Measurements from ENCODE around the gene CNTNAP3.
"Not testable (repeated sequence)": the region's sequence is repeated elsewhere in the genome, so short reads cannot be mapped to it uniquely, and the experiment has no call there.

- TF ChIP-seq CTCF (IDR thresholded peaks at IDR 0.05); POLR2A (IDR thresholded peaks at IDR 0.05; ENCODE audit: low read length); CHD2 (IDR thresholded peaks at IDR 0.05; ENCODE audit: low read length, partially characterized antibody); ESRRA (IDR thresholded peaks at IDR 0.05; ENCODE audit: borderline replicate concordance, low read length); USF2 (IDR thresholded peaks at IDR 0.05); MAZ (IDR thresholded peaks at IDR 0.05; ENCODE audit: borderline replicate concordance, low read depth, low read length); EP300 (IDR thresholded peaks at IDR 0.05); NPAS2 (CRISPR knock-in tag; IDR thresholded peaks at IDR 0.05; ENCODE audit: borderline replicate concordance); CEBPB (IDR thresholded peaks at IDR 0.05); FOSL2 (IDR thresholded peaks at IDR 0.05); FOSL2 (CRISPR knock-in tag; IDR thresholded peaks at IDR 0.05); EHMT2 (IDR thresholded peaks at IDR 0.05; ENCODE audit: low read depth); NR3C1 (IDR thresholded peaks at IDR 0.05); RCOR1 (IDR thresholded peaks at IDR 0.05; ENCODE audit: low read depth, low read length): not testable (repeated sequence)
- TF ChIP-seq, protein P1, sequence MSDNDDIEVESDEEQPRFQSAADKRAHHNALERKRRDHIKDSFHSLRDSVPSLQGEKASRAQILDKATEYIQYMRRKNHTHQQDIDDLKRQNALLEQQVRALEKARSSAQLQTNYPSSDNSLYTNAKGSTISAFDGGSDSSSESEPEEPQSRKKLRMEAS (IDR thresholded peaks at IDR 0.05) = not testable (repeated sequence)
Observed at GRCh38 chr9:39200412-39200811, 87.6 kb downstream of the CNTNAP3 start.

Data from A549 (cell line).